HG03103 (cell line): ENCODE results near the gene SPRYD3.
"Not testable (repeated sequence)": the region's sequence is repeated elsewhere in the genome, so short reads cannot be mapped to it uniquely, and the experiment has no call there.

Experiments
- ATAC-seq: cut with Tn5 transposase; IDR thresholded peaks from one replicate; pipeline ENCODE4 v1.9.1; 2021; ENCODE audit warnings: low read depth; ENCODE audit not compliant: unreplicated experiment

Gene SPRYD3, protein sequence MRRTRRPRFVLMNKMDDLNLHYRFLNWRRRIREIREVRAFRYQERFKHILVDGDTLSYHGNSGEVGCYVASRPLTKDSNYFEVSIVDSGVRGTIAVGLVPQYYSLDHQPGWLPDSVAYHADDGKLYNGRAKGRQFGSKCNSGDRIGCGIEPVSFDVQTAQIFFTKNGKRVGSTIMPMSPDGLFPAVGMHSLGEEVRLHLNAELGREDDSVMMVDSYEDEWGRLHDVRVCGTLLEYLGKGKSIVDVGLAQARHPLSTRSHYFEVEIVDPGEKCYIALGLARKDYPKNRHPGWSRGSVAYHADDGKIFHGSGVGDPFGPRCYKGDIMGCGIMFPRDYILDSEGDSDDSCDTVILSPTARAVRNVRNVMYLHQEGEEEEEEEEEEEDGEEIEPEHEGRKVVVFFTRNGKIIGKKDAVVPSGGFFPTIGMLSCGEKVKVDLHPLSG

DNA sequence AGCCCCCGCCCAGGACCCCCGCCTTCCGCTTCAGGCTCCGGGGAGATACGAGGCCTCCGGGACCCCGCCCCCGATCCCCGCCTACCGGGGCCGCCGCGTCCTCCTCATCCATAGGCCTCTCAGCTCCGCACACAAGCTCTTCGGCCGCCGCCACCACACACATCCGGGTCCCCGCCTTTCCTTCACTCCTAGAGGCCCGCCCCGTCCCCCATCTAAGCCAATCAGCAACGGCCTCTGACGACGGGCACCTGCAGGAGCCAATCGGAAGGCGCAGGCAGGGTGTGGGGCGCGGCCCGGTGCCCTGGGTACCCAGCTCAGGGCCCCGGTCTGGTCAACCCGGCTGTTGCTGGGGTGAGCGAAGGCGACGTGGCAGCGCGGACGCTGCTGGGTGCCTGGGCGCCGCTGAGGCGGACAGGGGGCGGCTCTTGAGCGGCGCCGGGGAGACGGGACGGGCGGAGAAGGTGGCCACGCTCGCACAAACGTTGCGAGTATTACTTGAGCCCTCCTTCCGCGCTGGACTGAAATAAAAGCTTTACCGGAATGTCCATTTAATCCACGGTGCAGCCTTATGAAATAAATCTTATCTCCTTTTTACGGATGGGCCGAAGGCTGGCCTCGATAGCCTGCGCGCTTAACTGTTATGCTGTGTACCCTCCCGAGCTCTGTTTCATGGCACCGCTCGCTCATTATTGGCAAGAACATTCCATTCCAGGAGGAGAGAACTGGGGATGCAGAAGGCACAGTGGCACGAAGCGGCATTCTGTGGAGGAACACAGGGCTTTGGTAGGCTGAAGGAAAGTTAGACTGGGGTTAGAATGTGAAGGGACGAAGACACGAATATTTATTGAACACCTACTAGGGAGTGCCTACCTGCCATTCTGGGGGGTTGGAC, at the start of gene SPRYD3:
TSS of gene SPRYD3 (minus strand) at position 165 of the 892 bp plus-strand sequence. CDS start at position 108, 57 bp downstream.
- ATAC-seq = peak; percentile 97

DNA sequence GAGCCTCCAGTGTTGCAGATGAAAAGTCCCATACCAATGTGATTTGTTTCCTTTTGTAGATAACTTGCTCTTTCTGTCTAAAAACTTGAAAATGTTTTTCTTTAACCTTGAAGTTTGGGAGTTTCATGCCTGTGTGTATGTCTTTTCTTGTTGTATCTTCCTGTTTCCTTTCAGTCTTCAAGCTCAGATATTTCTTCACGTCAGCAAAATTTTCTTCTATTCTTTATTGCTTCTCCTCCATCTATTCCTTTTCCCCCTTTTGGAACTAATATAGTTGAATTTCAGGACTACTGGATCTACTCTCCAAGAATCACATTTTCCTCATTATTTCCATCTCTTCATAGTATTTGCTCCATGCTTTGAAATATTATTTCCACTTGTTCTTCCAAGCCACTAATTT, 48.0 kb upstream of the SPRYD3 start:
- ATAC-seq = no peak

DNA sequence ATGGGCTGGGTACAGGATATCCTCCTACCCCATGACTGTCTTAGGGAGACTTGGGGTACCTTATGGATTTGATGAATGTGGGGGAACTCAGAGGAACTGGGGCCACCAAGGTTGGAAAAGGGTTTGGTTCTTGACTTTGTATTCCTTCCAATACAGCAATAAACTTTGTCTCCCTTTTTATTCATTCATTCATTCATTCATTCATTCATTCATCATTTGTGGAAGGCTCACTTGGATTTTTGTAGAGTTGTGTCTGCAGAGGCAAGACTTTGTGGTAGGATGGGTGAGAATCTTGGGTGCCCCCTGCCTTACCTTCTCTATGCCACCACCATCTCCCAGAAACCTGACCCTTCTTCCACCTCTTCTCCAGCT, 45.1 kb upstream of the SPRYD3 start:
- ATAC-seq = no peak

DNA sequence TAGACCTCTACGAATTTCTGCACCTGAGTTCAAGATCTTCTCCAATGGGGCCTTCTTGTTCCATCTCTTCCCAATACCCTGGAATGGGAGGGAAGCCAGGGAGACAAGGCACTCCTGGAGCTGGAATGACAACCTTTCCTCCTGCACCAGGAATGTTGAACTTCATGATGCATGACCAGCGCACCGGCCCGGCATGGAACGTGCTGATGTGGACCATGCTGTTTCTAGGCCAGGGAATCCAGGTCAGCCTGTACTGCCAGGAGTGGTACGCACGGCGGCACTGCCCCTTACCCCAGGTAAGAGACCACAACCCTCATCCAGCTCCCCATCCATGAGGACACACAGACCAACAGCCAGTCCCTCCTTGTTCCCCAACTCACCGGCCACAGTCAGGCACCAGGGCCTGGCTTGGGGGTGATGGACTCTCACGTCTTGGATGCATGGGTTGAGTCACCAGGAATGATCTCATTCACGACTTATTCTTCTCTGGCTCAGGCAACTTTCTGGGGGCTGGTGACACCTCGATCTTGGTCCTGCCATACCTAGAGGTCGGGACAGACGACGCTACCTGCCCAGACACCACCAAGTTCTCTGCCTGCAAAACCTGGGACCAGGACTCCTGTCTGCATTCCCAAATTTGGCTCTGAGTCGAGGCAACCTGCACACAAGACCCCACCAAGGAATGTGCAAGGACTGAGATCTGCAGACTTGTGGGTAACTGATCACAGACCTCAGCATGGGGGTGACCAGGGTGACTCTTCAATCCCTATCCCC, 44.6 kb upstream of the SPRYD3 start:
- no peak for ATAC-seq

DNA sequence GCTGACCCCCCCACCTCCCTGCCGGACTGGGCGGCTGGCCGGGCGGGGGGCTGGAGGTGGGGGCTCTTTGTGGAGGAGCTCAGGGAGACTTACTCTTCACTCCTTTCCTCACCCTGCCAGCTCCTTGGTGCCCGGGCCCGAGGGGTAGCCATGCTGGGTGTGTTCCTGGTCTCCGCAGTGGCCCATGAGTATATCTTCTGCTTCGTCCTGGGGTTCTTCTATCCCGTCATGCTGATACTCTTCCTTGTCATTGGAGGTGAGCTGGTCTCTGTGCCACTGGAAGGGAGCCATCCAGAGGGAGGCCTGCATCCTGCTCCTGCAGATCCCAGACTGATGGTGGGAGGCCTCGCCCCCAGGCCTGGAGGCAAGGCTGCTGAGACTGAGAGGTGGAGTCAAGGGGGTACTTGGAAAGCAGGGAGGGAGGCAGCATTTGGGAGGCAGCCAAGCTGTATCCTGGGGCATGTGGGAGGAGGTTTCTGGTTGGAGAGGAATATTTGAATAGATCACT, 43.8 kb upstream of the SPRYD3 start:
- no peak for ATAC-seq

DNA sequence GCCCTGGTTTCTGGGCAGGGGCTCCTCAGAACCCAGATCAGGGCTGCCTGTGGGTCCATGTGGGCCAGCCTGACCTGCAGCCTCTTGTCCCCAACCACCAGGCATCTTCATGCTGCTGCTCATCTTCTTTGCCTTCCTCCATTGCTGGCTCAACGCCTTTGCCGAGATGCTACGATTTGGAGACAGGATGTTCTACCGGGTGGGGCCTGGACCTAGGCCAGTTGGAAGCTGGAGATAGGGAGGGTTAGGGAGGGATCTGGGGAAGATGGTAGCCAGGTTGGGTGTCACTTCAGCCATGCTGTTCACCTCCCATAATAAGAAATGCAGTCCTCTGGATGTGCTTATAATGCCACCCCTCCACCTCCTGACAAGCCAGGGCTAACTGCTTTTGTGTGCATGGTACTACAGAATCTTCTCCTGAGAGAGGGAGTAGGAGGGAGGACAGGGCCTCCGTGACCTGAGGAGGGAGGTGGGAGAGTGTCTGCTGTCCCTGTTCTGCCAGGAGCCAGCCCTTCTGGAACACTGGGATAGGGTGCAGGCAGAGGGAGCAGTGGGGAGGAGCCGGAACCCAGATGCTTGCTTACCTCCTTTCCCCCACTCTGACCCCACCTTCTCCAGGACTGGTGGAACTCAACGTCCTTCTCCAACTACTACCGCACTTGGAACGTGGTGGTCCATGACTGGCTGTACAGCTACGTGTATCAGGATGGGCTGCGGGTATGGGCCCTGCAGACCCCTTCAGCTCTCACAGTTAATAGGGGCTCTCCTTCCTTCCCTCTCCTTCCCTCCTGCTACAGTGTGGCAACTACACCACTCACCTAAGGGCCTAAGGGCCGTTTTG, 41.7 kb upstream of the SPRYD3 start:
- no peak for ATAC-seq

DNA sequence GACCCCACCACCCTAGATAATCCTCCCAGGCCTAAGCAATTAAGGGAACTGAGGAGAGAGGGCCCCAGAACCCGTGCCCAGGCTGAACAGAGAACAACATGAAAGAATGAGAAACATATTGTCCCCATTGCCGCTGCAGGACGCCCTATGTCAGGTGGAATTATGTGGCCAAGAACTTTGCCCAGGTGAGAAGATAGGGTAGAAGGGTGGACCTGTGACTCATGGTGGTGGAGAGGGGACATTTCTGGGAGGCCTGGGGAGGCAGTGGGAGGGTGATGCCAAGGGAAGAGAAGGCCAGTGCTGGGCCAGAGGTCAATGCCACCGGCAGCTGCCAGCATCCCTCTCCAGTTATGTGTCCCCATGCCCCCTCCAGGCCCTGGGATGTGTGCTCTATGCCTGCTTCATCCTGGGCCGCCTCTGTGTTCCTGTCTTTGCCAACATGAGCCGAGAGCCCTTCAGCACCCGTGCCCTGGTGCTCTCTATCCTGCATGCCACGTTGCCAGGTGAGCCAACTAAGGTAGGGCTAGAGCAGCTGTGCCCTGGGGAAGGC, 39.6 kb upstream of the SPRYD3 start:
- ATAC-seq = no peak

DNA sequence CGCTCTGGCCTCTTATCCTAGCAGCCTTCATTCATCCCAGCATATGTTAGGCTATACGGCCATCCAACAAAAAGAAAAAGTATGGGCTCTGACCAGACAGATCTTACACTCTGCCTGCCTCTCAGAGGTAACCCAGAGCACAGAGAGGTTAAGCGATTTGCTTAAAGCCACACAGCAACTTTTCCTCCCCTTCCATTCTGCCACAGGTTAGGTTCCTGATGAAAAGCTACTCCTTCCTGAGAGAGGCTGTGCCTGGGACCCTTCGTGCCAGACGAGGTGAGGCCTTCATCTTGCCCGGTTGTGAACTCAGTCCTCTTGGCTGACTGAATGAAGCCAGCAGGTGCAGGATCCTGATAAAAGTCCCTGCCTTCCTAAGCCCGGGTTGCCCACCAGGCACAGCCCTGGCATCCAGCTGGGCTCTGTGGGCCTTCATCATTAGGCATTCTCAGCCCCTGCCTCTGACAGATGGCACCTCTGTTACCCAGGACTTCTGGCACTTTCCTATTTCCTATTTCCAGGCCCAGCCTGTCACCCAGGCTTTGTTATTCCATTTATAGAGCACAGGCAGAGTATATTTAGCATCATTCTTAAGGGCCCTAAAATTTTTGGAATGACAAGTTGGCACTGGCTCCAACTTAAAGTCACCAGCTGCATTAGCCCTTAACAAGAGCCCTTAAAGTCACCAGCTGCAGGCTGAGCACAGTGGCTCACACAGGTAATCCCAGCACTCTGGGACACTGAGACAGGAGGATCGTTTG, 36.9 kb upstream of the SPRYD3 start:
- no peak for ATAC-seq

DNA sequence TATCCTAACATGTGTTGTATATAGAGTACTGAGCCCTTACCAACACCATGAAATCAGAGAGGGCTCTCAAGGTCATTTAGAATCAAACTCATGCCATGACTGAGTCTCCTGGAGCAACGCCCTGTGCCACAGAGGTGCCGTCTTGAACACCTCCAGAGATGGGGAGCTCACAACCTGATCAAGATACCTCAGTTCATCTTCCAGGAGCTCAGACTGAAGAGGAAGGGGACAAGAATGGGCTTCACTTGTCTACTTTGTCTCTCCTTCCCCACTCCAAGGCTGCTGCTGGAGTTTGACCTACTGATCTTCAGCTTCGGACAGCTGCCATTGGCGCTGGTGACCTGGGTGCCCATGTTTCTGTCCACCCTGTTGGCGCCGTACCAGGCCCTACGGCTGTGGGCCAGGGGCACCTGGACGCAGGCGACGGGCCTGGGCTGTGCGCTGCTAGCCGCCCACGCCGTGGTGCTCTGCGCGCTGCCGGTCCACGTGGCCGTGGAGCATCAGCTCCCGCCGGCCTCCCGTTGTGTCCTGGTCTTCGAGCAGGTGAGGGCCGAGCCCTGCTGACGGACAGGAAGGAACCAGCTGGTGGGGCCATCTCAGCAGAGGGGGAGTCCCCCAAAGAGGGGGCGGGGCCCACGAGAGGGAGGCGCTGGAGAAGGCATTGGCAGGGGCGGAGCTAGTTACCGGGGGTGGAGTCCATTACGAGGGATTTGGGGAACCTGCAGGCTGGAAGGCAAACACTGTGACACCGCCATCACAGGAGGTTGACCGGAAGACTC, 36.1 kb upstream of the SPRYD3 start:
- ATAC-seq = no peak

DNA sequence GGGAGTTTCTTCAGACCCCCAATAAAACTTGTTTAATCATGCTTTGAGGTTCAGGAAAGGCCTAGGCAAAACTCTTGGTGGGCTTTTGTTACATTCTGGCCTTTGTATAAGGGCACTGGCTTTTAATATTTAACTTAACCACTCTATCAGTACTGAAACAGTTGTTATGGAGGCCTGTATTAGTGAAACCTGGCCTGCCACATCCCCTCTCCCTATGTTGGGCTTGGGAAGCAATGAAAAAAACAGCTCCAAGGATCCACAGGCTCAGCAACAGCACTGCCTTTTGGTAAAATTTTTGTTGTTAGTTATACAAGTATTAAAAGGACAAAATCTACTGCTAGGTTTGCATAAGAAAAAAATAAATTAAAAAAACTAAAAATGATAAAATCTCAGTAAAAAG, 34.8 kb upstream of the SPRYD3 start:
- ATAC-seq = no peak

DNA sequence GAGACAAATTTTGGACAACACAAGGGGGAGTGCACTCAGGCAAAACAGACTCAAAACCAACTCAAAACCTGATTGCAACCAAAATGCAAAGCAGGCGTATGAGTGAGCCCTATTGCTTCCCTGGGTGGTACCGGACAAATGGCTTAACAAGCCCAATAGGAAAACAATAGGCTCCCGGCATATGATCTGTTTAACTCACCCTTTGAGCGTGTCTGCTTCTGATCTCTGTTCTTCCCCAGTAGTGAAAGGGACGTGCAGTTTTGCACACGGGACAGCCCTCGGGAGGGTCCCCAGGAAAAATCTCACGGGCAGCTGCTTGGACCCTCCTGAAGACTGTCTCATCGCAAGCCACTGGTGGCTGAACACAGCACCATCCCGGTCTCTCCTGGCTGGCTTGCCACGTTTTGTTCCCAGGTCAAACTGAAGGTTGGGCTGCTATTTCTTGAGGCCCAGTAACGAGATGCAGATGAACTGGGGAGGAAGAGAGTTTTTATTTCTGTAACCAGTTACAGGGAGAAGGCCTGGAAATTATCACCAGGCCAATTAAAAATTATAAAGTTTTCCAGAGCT, 34.0 kb upstream of the SPRYD3 start:
- ATAC-seq = no peak

DNA sequence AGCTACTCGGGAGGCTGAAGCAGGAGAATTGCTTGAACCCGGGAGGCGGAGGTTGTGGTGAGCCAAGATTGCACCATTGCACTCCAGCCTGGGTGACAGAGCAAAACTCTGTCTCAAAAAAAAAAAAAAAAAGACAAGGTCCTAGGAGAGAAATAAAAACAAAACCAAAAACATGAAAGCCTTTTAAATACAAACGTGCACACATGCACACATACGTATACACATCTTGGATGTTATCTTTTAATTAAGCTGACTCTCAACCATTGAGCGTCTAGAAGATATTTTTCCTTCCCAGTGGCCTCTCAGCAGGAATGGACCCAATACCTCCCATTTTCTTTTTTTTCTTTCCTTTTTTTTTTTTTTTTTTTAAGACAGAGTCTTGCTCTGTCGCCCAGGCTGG, 33.2 kb upstream of the SPRYD3 start:
- ATAC-seq = not testable (repeated sequence)

DNA sequence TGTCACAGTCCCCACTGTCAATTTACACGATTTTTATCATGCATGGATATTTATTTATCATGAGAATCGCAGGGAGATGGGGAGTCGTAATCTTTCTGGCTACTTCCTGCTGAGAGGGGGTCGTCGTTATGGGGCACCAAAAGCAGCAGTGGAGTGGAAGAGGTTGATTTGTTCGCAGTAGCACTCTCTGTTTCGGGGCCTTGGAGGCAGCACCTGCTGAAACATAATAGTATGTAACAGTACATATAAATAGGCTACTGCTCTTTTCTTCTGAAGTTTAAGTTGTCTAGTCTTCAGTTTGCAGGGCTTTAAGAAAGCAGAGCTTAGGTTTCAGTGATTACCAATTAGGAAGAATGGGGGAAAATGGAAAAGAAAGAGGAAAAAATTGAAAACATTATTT, 27.9 kb upstream of the SPRYD3 start:
- no peak for ATAC-seq

DNA sequence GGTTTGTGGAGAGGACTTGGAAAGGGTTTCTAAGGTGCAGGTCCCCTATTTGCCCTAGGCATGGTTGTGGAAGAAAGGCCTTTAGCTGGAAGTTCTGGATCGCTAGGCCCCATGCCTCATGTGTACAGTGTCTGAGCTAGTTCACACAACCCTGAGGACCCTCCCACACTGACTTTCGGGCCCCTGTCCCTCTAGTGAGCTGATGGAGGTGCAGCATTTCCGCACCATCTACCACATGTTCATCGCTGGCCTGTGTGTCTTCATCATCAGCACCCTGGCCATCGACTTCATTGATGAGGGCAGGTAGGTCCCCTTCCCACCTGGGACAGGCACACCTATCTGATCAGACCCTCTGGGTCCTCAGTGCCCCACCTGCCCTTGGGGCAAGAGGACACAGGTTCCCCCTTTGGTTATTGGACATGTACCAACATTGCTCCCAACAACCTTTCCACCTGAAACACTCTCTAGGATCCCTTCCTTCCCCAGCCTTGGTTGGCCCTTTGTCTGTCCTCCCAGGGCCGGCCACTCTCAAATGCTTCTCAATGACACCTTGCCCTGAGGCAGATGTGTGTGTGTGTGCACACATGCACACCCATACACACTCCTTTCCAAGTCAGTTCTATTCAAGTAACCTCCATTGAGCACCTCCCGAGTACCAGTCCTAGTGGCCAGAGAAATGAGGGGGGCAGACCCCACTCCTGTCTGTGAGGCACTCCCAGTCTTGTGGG, 26.7 kb upstream of the SPRYD3 start:
- ATAC-seq = no peak

DNA sequence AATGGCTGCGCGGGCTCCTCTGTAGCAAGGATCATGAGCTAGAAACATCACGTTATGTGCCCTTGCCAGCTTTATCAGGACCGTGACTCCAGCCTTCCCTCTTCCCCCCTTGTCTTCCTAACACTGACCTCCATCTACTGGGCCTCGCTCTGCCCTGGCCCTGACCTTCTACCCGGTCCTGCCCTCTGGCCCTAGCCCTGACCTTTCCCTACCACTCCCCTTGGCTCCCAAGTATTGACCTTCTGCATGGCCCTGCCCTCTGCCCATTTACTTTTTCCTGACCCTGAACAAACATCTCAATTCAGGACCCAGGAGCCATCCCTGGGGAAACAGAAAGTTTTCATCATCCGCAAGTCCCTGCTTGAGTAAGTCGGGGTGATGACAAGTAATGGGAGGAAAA, 26.1 kb upstream of the SPRYD3 start:
- ATAC-seq = no peak

DNA sequence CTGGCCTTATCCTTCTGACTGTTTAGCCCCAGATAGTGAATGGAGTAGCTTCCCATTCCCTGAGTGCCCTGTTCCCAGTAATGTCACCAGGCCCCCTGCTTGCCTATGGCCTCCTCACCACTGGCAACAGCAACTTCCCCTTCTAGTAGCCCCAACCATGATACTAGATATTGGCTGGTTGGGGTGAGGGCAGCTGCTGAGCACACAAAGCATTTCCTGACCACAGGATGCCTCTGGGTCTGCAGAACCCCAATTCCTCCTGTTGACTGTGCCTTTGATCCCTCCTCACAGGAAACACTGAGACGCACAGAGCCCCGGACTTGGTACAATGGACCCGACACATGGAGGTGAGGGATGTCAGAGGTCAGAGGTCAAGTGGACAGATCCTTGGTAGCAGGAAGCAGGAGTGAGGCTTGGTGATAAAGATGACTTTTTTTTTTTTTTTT, 24.7 kb upstream of the SPRYD3 start:
- ATAC-seq = no peak
